ENCODE data around the gene HTRA3.
A peak's percentile ranks its signal among the peaks of the same experiment; 100 is the strongest.

HTRA3 gene

GRCh38 chr4:8269535-8270417, at the start of gene HTRA3:
HTRA3 (plus strand) TSS chr4:8269754; CDS start chr4:8269969, 215 bp downstream.
- DNase-seq: no peak

- no peak for DNase-seq
Observed at GRCh38 chr4:8220661-8221450, 48.7 kb upstream of the HTRA3 start.

GRCh38 chr4:8221476-8221875, 48.1 kb upstream of the HTRA3 start:
- DNase-seq: peak in 1 of 51 donors; percentile 35

GRCh38 chr4:8221985-8222384, 47.6 kb upstream of the HTRA3 start:
- DNase-seq: no peak

GRCh38 chr4:8222609-8223388, 46.8 kb upstream of the HTRA3 start:
- DNase-seq: no peak

GRCh38 chr4:8224267-8224974, 45.1 kb upstream of the HTRA3 start:
- DNase-seq: no peak

- no peak for DNase-seq
Observed at GRCh38 chr4:8224975-8225625, 44.5 kb upstream of the HTRA3 start.

GRCh38 chr4:8225706-8226443, 43.7 kb upstream of the HTRA3 start:
- no peak for DNase-seq

- DNase-seq: peak in 3 of 51 donors; percentile 18 to 30 (median 19)
Observed at GRCh38 chr4:8227201-8227770, 42.3 kb upstream of the HTRA3 start.

GRCh38 chr4:8227771-8228318, 41.7 kb upstream of the HTRA3 start:
- DNase-seq: no peak

DNA sequence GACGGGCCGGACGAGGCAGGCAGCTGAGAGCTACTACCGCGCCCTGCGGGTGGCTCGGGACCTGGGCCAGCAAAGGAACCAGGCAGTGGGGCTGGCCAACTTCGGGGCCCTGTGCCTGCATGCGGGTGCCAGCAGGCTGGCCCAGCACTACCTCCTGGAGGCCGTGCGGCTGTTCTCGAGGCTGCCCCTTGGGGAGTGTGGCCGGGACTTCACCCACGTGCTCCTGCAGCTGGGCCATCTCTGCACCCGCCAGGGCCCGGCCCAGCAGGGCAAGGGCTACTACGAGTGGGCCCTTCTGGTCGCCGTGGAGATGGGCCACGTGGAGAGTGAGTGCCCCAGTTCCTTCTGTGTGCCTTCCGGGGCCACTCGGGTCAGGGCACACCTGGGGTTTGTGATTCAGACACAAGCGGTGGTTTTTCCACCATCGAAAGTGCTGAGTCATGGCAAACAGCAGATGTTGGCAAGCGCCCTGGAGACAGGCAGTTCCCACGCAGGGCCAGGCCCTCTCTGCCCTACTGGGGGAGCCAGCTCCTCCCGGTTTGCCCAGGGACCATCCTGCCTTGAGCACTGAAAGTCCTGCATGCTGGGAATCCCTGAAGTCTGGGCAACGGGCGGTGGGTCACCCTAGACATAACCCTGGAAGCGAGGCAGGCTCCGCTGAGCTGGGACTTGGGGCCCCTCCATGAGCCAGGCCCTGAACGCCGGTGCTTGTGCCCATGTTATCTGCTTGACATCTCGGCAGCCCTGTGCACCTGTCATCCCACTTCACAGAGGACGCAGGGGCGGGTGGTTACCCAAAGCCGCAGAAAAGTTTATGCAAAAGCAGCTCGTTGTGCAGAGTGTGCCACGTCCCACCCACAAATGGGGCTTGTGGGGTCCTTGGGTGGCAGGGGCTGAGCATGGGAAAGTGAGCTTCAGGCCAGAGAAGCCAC, 41.0 kb upstream of the HTRA3 start:
- peak in 40 of 51 donors; percentile 7 to 87 (median 60) for DNase-seq

GRCh38 chr4:8229331-8229975, 40.1 kb upstream of the HTRA3 start:
- DNase-seq: no peak

GRCh38 chr4:8230033-8230432, 39.5 kb upstream of the HTRA3 start:
- no peak for DNase-seq

- DNase-seq: no peak
Observed at GRCh38 chr4:8230891-8231290, 38.7 kb upstream of the HTRA3 start.

DNA sequence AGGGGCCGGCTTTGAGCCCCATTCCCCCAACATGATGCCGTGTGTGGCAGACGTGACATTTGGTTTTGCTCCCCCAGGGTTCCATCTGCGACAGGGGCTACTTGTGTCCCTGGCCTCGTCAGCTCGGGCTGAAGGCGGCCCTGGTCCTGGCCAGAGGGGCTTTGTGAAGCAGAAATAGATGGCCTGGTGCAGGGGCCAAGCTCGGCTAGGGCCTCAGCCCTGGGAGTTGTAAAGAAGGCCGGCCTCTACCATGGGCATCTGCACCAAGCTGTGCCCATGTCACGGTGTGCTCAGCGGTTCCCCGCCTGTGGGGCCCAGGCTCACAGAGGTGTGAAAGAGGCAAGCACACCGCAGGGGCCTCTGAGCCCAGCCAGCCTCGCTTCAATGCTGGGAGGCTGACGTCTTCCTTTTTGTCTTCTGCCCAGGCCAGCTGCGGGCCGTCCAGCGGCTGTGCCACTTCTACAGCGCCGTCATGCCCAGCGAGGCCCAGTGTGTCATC, 38.0 kb upstream of the HTRA3 start:
- DNase-seq: no peak

- DNase-seq: no peak
Observed at GRCh38 chr4:8232748-8233147, 36.8 kb upstream of the HTRA3 start.
